Activated naive CD4-positive, alpha-beta T cell treated with anti-CD3 and anti-CD28 coated beads, Interleukin-2, amount 50 U/mL, for 24 hours (primary cell): ENCODE measurements around the gene EMSY.
"Not testable (repeated sequence)": the region's sequence is repeated elsewhere in the genome, so short reads cannot be mapped to it uniquely, and the experiment has no call there.

Source experiments
- H3K27ac Mint-ChIP-seq: one replicate; pipeline ENCODE4 v1.8.0; 2021; ENCODE audit warnings: mild to moderate bottlenecking, mixed read lengths
- H3K27me3 Mint-ChIP-seq: one replicate; pipeline ENCODE4 v1.8.0; 2021; ENCODE audit warnings: mixed read lengths
- H3K36me3 Mint-ChIP-seq: one replicate; pipeline ENCODE4 v1.8.0; 2021; ENCODE audit warnings: mixed read lengths
- H3K4me1 Mint-ChIP-seq: one replicate; pipeline ENCODE4 v1.8.0; 2021; ENCODE audit warnings: mixed read lengths
- H3K4me3 Mint-ChIP-seq: one replicate; pipeline ENCODE4 v1.8.0; 2021; ENCODE audit warnings: mild to moderate bottlenecking, mixed read lengths
- H3K9me3 Mint-ChIP-seq: one replicate; pipeline ENCODE4 v1.8.0; 2021; ENCODE audit warnings: mixed read lengths

Gene EMSY, protein sequence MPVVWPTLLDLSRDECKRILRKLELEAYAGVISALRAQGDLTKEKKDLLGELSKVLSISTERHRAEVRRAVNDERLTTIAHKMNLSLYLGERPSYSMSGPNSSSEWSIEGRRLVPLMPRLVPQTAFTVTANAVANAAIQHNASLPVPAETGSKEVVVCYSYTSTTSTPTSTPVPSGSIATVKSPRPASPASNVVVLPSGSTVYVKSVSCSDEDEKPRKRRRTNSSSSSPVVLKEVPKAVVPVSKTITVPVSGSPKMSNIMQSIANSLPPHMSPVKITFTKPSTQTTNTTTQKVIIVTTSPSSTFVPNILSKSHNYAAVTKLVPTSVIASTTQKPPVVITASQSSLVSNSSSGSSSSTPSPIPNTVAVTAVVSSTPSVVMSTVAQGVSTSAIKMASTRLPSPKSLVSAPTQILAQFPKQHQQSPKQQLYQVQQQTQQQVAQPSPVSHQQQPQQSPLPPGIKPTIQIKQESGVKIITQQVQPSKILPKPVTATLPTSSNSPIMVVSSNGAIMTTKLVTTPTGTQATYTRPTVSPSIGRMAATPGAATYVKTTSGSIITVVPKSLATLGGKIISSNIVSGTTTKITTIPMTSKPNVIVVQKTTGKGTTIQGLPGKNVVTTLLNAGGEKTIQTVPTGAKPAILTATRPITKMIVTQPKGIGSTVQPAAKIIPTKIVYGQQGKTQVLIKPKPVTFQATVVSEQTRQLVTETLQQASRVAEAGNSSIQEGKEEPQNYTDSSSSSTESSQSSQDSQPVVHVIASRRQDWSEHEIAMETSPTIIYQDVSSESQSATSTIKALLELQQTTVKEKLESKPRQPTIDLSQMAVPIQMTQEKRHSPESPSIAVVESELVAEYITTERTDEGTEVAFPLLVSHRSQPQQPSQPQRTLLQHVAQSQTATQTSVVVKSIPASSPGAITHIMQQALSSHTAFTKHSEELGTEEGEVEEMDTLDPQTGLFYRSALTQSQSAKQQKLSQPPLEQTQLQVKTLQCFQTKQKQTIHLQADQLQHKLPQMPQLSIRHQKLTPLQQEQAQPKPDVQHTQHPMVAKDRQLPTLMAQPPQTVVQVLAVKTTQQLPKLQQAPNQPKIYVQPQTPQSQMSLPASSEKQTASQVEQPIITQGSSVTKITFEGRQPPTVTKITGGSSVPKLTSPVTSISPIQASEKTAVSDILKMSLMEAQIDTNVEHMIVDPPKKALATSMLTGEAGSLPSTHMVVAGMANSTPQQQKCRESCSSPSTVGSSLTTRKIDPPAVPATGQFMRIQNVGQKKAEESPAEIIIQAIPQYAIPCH (N-terminal part only)

DNA sequence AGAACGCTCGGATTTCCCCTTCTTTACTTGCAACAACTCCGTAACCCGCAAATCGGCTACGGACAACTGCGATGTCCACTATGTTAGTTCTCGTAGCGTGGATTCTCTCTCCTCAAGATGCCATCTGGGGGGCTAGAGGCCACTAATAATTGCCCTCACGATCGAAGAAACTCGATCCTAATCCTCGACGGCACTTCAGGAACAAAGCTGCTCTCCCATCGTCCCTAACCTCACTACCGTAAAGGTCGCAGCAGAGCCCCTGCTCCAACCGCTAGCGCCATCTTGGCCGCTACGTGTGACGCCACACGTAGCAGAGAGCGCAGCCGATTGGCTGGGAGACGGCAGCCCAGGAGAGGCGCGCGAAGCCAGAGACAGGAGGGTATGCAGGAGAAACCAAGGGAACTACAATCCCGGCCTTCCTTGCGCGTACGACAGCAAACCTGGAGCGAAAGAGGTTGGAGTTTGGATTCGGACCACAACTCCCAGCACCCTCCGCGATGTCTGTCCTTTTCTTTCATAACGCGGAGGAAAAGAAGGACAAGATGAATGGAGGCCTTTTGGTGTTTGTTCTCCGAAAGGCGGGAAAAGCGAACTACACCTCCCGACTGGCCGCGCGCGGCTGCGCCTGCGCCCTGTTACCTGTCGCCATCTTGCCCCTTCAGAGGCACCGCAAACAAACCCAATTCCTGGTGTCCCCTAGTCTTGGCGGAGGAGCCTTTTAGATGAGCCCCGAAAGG, at the start of gene EMSY:
TSS of gene EMSY (plus strand) at position 635 of the 737 bp plus-strand sequence. CDS start 1,921 bp downstream, outside the sequence.
- Mint-ChIP-seq H3K27me3 (no peaks in the 10 kb centered on the region), H3K4me3 (peak within 1 kb of the TSS; percentile 99), H3K27ac (peak within 1 kb of the TSS; percentile 99), H3K36me3 (peaks cover 9% of the 10 kb centered on the region), H3K4me1 (peaks cover 38% of the 10 kb centered on the region), H3K9me3 (no peaks in the 10 kb centered on the region)

DNA sequence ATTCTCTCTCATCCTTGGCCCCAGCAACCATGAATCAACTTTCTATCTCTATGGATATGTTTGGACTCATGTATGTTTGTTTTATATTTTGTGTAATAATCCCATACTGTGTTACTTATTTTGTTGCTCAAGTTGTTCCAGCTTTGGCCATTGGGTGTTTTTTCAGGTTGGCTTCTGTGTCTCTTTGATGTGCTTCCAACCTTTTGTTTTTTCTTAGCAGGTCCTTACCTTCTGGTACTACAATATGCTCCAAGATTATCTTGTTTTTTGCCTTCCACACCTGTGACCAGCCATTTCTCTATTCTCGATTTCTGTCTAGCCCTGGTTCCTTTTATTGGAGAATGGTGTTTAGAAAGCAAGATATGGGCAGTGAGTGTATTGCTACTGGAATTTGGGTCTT, 49.5 kb upstream of the EMSY start:
- Mint-ChIP-seq H3K36me3 (no peaks in the 10 kb centered on the region), H3K4me3 (no peak overlapping the region), H3K9me3 (no peaks in the 10 kb centered on the region), H3K27me3 (no peaks in the 10 kb centered on the region), H3K27ac (no peak overlapping the region), H3K4me1 (no peaks in the 10 kb centered on the region)

DNA sequence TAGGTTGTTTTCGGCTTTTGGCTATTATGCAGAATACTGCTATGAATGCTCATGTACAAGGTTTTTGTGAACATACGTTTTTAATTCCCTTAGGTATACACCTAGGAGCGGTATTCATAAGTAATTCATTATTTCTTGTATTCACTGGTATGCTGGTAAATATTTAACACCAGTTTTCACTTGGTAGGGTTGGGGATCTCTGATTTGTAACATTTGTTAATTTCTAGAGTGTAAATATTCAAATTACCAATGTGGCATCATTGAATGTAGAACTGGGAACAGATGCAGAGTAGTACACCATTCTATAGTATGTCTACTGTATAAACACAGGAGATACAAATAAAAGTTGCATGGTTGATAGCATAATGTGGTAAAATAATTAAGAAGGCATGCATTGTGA, 47.4 kb upstream of the EMSY start:
- no peak overlapping the region for H3K27ac Mint-ChIP-seq
- H3K36me3 Mint-ChIP-seq = peaks cover 2% of the 10 kb centered on the region
- H3K27me3 Mint-ChIP-seq = no peaks in the 10 kb centered on the region
- no peak overlapping the region for H3K4me3 Mint-ChIP-seq
- H3K4me1 Mint-ChIP-seq = no peaks in the 10 kb centered on the region
- H3K9me3 Mint-ChIP-seq = no peaks in the 10 kb centered on the region

DNA sequence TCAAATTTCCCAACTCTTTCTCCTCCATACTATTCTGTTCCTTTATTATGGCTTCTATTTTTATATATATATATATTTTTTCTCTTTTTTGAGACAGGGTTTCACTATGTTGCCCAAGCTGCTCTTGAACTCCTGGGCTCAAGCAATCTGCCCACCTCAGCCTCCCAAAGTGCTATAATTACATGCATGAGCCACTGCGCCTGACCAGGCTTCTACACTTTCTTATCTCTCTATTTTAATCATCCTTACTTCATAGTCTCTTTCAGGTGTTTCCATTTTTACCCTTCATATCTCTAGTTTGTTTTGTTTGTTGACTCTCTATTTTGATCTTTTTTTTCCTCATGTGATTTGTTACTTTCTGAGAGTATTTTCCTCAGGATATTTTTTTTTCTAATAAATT, 43.9 kb upstream of the EMSY start:
- no peak overlapping the region for H3K27ac Mint-ChIP-seq
- peaks cover 2% of the 10 kb centered on the region for H3K36me3 Mint-ChIP-seq
- H3K4me1 Mint-ChIP-seq = no peaks in the 10 kb centered on the region
- H3K9me3 Mint-ChIP-seq = no peaks in the 10 kb centered on the region
- H3K4me3 Mint-ChIP-seq = no peak overlapping the region
- H3K27me3 Mint-ChIP-seq = no peaks in the 10 kb centered on the region

DNA sequence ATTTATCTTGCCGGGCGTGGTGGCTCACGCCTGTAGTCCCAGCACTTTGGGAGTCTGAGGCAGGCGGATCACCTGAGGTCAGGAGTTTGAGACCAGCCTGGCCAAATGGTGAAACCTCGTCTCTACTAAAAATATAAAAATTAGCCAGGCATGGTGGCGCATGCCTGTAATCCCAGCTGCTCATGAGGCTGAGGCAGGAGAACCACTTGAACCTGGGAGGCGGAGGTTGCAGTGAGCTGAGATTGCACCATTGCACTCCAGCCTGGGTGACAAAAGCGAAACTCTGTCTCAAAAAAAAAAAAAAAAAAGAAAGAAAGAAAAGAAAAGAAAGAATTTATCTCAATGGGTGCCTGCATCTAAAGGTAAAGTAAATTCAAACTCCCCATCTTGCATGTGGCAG, 43.3 kb upstream of the EMSY start:
- not testable (repeated sequence) for H3K36me3 Mint-ChIP-seq, H3K27ac Mint-ChIP-seq, H3K9me3 Mint-ChIP-seq, H3K4me1 Mint-ChIP-seq, H3K27me3 Mint-ChIP-seq, H3K4me3 Mint-ChIP-seq

DNA sequence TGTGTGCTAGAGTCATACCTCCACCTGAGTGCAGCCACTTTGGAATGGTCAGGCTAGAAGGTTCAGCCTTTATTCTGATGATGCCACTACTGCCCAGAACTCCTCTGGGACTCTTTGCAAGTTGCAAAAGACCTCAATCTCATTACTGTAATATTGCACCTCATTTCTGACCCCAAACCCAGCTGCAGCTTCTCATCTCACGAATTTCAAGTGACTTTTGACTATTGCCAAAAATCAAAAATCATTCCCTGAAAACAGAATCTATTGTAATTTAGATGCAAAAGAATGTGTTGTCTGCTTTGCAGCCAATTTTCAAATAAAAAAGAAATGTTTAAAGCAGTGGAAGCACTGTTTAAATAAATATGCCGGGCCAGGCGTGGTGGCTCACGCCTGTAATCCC, 38.5 kb upstream of the EMSY start:
- no peaks in the 10 kb centered on the region for H3K4me1 Mint-ChIP-seq
- no peaks in the 10 kb centered on the region for H3K36me3 Mint-ChIP-seq
- H3K4me3 Mint-ChIP-seq = no peak overlapping the region
- H3K9me3 Mint-ChIP-seq = no peaks in the 10 kb centered on the region
- H3K27me3 Mint-ChIP-seq = no peaks in the 10 kb centered on the region
- no peak overlapping the region for H3K27ac Mint-ChIP-seq

DNA sequence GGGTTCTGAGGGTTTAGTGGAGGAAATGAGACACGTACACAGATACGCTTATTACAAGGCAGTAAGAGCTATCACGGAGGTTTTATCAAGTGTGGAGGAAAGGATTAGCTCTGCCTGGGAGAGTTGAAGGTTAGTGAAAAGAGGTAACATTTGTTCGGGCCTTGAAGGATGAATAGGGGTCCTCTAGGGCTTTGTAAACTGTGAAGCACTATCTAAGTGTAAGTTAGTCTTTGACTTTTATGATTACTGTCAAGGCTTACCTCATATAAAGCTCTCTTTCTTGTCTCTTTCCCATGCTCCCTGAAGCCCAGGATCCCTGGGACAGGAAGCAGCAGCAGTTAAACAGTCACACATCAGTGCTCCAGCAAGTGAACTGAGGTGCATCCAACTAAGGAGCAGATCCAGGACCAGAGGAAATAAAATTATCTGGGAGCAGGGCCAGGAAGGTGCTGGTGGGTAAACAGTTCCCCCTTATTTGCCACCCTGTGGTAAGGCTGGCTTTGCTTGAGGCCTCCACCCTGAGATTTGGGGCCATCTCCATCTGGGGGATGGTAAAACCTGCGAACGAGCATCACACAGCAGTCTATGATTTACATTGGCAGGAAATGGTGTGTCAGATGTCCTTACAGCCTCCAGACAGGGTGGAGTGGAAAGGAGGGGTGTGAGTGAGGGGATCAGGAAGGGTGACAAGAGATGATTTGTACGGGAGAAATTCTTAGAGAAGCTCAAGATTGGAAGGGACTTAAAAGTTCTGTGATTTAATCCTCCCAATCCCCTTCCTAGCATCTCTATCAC, 36.5 kb upstream of the EMSY start:
- Mint-ChIP-seq H3K27ac (no peak overlapping the region), H3K36me3 (no peaks in the 10 kb centered on the region), H3K4me1 (no peaks in the 10 kb centered on the region), H3K9me3 (no peaks in the 10 kb centered on the region), H3K27me3 (no peaks in the 10 kb centered on the region), H3K4me3 (no peak overlapping the region)

DNA sequence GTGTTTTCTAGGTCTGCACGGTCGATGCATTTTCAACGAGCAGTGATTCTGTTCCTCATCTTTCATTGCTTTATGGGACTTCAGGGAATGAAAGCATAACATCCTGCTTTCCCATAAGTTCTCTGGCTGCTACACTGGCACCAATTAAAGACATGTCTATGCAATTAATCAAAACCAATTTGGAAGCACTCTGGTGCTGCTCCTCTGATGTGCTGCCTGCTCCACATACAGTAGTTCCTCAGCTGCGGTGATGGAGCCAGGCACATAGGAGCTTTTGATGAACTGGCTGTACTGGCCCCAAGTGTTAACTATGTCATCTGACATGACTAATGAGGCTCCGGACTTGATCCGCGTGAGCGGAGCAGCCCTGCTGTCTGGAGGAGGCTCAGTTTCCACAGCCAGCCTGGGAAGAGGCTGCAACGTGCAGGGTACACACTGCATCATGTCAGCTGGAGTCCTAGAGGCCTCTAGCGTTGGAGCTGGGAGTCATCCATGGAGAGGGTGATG, 33.9 kb upstream of the EMSY start:
- H3K4me3 Mint-ChIP-seq = no peak overlapping the region
- no peaks in the 10 kb centered on the region for H3K9me3 Mint-ChIP-seq
- no peak overlapping the region for H3K27ac Mint-ChIP-seq
- no peaks in the 10 kb centered on the region for H3K4me1 Mint-ChIP-seq
- no peaks in the 10 kb centered on the region for H3K36me3 Mint-ChIP-seq
- H3K27me3 Mint-ChIP-seq = peaks cover 1% of the 10 kb centered on the region

DNA sequence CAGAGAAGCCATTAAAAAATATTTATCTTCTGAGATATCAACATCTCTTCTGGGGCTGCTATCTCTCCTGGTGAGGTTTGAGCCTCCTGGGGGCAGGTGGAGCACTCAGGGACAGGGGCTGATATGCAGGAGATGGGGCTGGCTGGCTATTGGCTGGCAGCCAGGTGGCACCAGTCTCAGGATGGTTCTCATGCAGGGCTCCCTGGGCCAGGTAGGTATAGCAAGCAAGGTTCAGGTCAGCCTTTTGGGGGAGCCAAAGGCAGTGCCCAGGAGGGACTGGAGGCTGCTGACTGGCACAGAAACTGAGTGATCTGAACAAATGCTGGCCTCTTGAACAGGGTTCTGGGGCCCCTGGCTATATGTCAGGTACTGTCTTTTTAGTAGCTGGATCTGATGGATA, 29.7 kb upstream of the EMSY start:
- H3K4me3 Mint-ChIP-seq = no peak overlapping the region
- no peaks in the 10 kb centered on the region for H3K4me1 Mint-ChIP-seq
- H3K9me3 Mint-ChIP-seq = no peaks in the 10 kb centered on the region
- H3K36me3 Mint-ChIP-seq = no peaks in the 10 kb centered on the region
- peaks cover 6% of the 10 kb centered on the region for H3K27me3 Mint-ChIP-seq
- no peak overlapping the region for H3K27ac Mint-ChIP-seq

DNA sequence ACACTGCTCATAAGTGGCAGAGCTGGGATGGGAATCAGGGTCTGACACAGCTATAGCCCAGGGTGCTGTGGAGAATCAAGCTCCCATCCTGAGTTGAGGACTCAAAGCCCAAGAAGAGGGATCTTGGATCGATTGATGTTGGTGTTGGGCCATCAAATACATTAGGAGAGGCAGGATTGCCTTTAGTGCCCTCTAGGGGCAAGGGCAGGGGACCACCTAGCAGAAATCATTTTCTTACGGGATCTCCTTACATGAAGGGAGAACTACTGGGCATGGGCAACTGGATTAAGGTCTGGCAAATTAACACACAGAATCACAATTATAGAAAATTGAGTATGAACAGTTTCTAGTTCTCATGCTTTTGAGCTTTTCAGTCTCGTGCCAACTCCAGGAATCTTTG, 24.9 kb upstream of the EMSY start:
- peaks cover 5% of the 10 kb centered on the region for H3K4me1 Mint-ChIP-seq
- peaks cover 6% of the 10 kb centered on the region for H3K27me3 Mint-ChIP-seq
- no peak overlapping the region for H3K4me3 Mint-ChIP-seq
- H3K36me3 Mint-ChIP-seq = no peaks in the 10 kb centered on the region
- H3K27ac Mint-ChIP-seq = no peak overlapping the region
- H3K9me3 Mint-ChIP-seq = no peaks in the 10 kb centered on the region

DNA sequence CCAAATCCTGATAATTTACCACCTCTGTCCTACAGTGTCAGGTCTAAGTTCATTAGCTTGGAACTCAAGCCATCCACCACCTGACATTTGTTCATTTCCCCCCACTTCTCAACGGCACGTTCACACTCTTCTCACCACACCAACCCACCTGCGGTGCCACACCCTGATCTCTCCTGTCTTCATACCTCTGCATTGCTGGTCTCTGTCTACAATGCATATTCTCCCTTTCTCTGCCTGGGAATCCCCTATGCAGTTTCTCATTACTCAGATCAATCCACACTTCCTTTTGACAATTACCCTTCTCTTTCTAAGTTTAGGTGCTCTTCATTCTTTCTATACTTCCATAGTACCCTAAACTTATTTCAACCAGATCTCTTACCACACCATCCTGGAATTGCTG, 20.4 kb upstream of the EMSY start:
- Mint-ChIP-seq H3K4me3 (no peak overlapping the region), H3K4me1 (peaks cover 5% of the 10 kb centered on the region), H3K9me3 (no peaks in the 10 kb centered on the region), H3K36me3 (no peaks in the 10 kb centered on the region), H3K27ac (no peak overlapping the region), H3K27me3 (peaks cover 2% of the 10 kb centered on the region)

DNA sequence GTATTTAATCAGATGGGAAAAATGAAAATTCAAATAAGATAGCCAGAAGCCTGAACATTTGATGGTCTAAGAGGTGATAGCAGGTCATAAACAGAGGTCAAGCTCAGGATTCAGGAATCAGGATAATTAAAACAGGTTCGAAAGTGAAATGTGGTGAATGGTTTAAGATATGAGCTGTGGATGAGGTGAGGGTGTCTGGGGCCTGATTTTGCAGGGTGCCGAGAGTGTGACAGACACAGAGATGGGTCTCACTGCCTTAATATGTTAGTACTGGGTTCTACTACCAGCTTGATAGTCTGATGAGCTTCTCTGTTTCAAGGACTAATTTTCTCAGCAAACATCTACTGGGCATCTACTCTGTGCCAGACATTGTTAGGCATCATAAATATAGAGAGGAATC, 19.9 kb upstream of the EMSY start:
- no peak overlapping the region for H3K4me3 Mint-ChIP-seq
- no peak overlapping the region for H3K27ac Mint-ChIP-seq
- H3K36me3 Mint-ChIP-seq = no peaks in the 10 kb centered on the region
- H3K4me1 Mint-ChIP-seq = peaks cover 5% of the 10 kb centered on the region
- H3K27me3 Mint-ChIP-seq = peaks cover 2% of the 10 kb centered on the region
- no peaks in the 10 kb centered on the region for H3K9me3 Mint-ChIP-seq

DNA sequence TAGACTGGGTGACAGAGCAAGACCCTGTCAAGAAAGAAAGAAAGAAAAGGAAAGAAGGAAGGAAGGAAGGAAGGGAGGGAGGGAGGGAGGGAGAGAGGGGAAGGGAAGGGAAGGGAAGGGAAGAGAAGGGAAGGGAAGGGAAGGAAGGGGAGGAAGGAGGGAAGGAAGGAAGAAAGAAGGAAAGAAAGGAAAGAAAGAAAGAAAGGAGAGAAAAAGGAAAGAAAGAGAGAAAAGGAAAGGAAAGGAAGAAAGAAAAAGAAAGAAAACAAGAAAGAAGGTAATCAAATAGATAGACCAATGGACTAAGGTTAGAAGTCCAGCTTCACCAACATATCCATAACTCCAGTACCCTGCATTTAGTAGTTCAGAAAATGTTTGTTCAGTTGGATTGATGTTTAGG, 18.2 kb upstream of the EMSY start:
- Mint-ChIP-seq H3K27ac (no peak overlapping the region), H3K36me3 (no peaks in the 10 kb centered on the region), H3K4me3 (no peak overlapping the region), H3K9me3 (no peaks in the 10 kb centered on the region), H3K4me1 (peaks cover 5% of the 10 kb centered on the region), H3K27me3 (peaks cover 2% of the 10 kb centered on the region)

DNA sequence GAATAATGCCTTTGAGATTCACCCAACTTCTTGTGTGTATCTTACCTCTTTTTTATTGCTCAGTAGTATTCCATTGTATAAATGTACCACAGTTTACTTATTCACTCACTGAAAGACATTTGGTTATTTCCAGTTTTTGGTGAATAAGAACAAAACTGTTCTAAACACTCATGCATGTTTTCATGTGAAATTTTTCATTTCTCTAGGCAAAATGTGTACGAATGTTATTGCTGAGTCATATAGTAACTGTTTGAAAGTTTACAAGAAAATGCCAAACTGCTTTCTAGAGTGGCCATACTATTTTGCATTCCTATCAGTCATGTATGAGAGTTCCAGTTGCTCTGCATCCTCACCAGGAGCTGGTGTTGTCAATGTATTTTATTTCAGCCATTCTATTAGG, 8.8 kb upstream of the EMSY start:
- H3K9me3 Mint-ChIP-seq = no peaks in the 10 kb centered on the region
- H3K4me3 Mint-ChIP-seq = no peak overlapping the region
- H3K27ac Mint-ChIP-seq = no peak overlapping the region
- no peaks in the 10 kb centered on the region for H3K27me3 Mint-ChIP-seq
- no peaks in the 10 kb centered on the region for H3K4me1 Mint-ChIP-seq
- peaks cover 1% of the 10 kb centered on the region for H3K36me3 Mint-ChIP-seq
